CD4-positive, alpha-beta T cell treated with Interleukin-10 for 1 hour (primary cell): ENCODE results near the gene SPTLC2.
A peak's percentile ranks its signal among the peaks of the same experiment; 100 is the strongest.
"Not testable (repeated sequence)": the region's sequence is repeated elsewhere in the genome, so short reads cannot be mapped to it uniquely, and the experiment has no call there.

Source experiments
- DNase-seq: peaks from one replicate; pipeline ENCODE4 v3.0.0-alpha.2; 2020

Gene SPTLC2

GRCh38 chr14:77585385-77585784 is 31.1 kb downstream of the SPTLC2 start:
- DNase-seq: no peak

GRCh38 chr14:77584809-77585208 is 31.6 kb downstream of the SPTLC2 start:
- DNase-seq: no peak

GRCh38 chr14:77583657-77584056 is 32.8 kb downstream of the SPTLC2 start:
- DNase-seq: no peak

GRCh38 chr14:77582511-77582910 is 33.9 kb downstream of the SPTLC2 start:
- DNase-seq: no peak

GRCh38 chr14:77580964-77581505 is 35.4 kb downstream of the SPTLC2 start:
- peak; percentile 56 for DNase-seq

GRCh38 chr14:77580477-77580876 is 36.0 kb downstream of the SPTLC2 start:
- no peak for DNase-seq

- no peak for DNase-seq
These were observed 36.7 kb downstream of the SPTLC2 start for GRCh38 chr14:77579780-77580179.

- DNase-seq: no peak
These were observed 37.4 kb downstream of the SPTLC2 start for GRCh38 chr14:77579065-77579464.

- no peak for DNase-seq
These were observed 41.9 kb downstream of the SPTLC2 start for GRCh38 chr14:77574446-77575115.

GRCh38 chr14:77573964-77574363 is 42.5 kb downstream of the SPTLC2 start:
- no peak for DNase-seq

- DNase-seq: no peak
These were observed 45.6 kb downstream of the SPTLC2 start for GRCh38 chr14:77570706-77571268.

- no peak for DNase-seq
These were observed 50.5 kb downstream of the SPTLC2 start for GRCh38 chr14:77565994-77566305.

GRCh38 chr14:77565289-77565993 is 51.0 kb downstream of the SPTLC2 start:
- peak; percentile 2 for DNase-seq

- no peak for DNase-seq
These were observed 53.8 kb downstream of the SPTLC2 start for GRCh38 chr14:77562681-77563080.

GRCh38 chr14:77561881-77562280 is 54.6 kb downstream of the SPTLC2 start:
- DNase-seq: no peak

GRCh38 chr14:77559381-77559780 is 57.1 kb downstream of the SPTLC2 start:
- DNase-seq: no peak

GRCh38 chr14:77557391-77557790 is 59.0 kb downstream of the SPTLC2 start:
- no peak for DNase-seq

GRCh38 chr14:77556946-77557345 is 59.5 kb downstream of the SPTLC2 start:
- DNase-seq: no peak

- DNase-seq: no peak
These were observed 61.4 kb downstream of the SPTLC2 start for GRCh38 chr14:77554816-77555599.

- DNase-seq: no peak
These were observed 62.2 kb downstream of the SPTLC2 start for GRCh38 chr14:77554207-77554606.

- DNase-seq: no peak
These were observed 67.0 kb downstream of the SPTLC2 start for GRCh38 chr14:77549451-77549850.

GRCh38 chr14:77547512-77548180 is 68.8 kb downstream of the SPTLC2 start:
- no peak for DNase-seq

- not testable (repeated sequence) for DNase-seq
These were observed 71.3 kb downstream of the SPTLC2 start for GRCh38 chr14:77545171-77545570.
